Thoracic aorta (tissue), 2 donors: Measurements from ENCODE around the gene RNF17. TPM values are rescaled to one million over a fixed set of nuclear protein-coding genes. Genes with fewer than 3 reads are reported as not detected.

Experiments
- ATAC-seq: fragments of 150-250 bp; one replicate; pipeline ENCODE4 v1.8.0; 2017; ENCODE audit warnings: low read depth; ENCODE audit not compliant: insufficient number of reproducible peaks, low FRiP score
- DNase-seq: peaks from one replicate; pipeline ENCODE4 v3.0.0-alpha.2; 2020; ENCODE audit warnings: low spot score
- H3K27ac ChIP-seq, 2 donors: fragments of 200-600 bp; sonication (generic); 1 replicate in 1 of 2; 2 replicates in 1 of 2; pipeline ENCODE4 v1.5.1; 2016; ENCODE audit warnings: mild to moderate bottlenecking in 2 of 2, moderate library complexity in 2 of 2
- H3K27me3 ChIP-seq: fragments of 200-600 bp; sonication (generic); replicated peaks from 2 replicates; pipeline ENCODE4 v1.6.0; 2016; ENCODE audit warnings: mild to moderate bottlenecking; ENCODE audit not compliant: insufficient read depth
- H3K36me3 ChIP-seq: fragments of 200-600 bp; sonication (generic); one replicate; pipeline ENCODE4 v1.5.1; 2016
- H3K4me1 ChIP-seq, 2 donors: fragments of 200-600 bp; sonication (generic); 1 replicate in 1 of 2; 2 replicates in 1 of 2; pipeline versions ENCODE4 v1.5.1 to v1.6.0; 2016; ENCODE audit warnings: low read depth in 2 of 2, mild to moderate bottlenecking in 1 of 2; ENCODE audit not compliant: control insufficient read depth in 1 of 2
- H3K4me3 ChIP-seq: fragments of 200-600 bp; sonication (generic); 2 replicates; pipeline ENCODE4 v1.5.1; 2016; ENCODE audit warnings: mild to moderate bottlenecking
- H3K9me3 ChIP-seq: fragments of 200-600 bp; sonication (generic); 2 replicates; pipeline ENCODE4 v1.5.1; 2016
- total RNA-seq, 2 donors: library from RNA; depleted of rRNA; stranded (reverse); fragments of >200 nt; gene quantifications; one replicate each; pipeline versions ENCODE4 v1.1.0 to v1.2.3, GENCODE V29; 2016
- TF ChIP-seq, protein P1 (sequence below): fragments of 200-600 bp; sonication (generic); IDR thresholded peaks from one replicate; pipeline ENCODE4 v1.5.1; 2019; ENCODE audit warnings: antibody characterized with exemption

Gene RNF17
- total RNA-seq, 2 donors from 2014 or later: not detected

DNA sequence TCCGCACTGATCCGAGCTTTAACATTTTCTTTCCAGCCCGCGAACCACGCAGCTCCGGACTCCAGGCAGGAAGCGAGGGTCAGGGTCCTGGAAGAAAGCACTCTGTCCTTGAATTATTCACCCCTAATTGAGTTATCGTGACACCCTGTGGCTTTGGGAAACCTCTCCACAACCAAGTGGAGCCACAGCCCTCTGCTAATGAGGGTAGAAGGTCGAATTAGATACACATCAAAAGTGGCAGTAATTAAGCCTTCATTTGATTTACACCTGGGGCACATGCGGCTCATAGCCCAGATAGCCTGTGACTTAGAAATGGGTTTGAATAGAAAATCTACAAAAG is 15.9 kb upstream of the RNF17 start:
- no peak overlapping the region for H3K27ac ChIP-seq
- H3K9me3 ChIP-seq: no peaks in the 10 kb centered on the region
- TF ChIP-seq, protein P1, sequence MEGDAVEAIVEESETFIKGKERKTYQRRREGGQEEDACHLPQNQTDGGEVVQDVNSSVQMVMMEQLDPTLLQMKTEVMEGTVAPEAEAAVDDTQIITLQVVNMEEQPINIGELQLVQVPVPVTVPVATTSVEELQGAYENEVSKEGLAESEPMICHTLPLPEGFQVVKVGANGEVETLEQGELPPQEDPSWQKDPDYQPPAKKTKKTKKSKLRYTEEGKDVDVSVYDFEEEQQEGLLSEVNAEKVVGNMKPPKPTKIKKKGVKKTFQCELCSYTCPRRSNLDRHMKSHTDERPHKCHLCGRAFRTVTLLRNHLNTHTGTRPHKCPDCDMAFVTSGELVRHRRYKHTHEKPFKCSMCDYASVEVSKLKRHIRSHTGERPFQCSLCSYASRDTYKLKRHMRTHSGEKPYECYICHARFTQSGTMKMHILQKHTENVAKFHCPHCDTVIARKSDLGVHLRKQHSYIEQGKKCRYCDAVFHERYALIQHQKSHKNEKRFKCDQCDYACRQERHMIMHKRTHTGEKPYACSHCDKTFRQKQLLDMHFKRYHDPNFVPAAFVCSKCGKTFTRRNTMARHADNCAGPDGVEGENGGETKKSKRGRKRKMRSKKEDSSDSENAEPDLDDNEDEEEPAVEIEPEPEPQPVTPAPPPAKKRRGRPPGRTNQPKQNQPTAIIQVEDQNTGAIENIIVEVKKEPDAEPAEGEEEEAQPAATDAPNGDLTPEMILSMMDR: no peak
- peaks cover 6 to 24% of the 10 kb centered on the region in 2 donors for H3K4me1 ChIP-seq
- ATAC-seq (no peak), DNase-seq (no peak)
- no peaks in the 10 kb centered on the region for H3K36me3 ChIP-seq
- H3K4me3 ChIP-seq: peak overlapping the region; percentile 53
- no peaks in the 10 kb centered on the region for H3K27me3 ChIP-seq

DNA sequence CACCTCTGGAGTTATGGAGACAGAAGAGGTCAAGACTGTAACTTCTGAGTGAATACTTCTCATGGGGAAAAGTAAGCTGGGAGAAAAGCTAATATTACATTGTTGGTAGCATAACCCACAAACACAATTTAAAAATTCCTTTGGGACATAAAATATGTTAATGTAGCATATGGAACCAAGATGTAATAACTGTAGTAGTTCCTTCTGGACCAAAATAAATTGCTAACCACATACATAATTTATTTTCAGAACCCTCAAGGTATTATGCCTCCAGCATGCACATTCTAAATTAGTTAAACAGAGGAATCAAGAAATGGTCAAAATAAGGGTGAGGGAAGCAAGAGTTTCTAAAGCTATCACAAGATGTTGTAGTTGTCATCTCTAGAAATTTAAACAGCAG is 4.8 kb upstream of the RNF17 start:
- H3K27me3 ChIP-seq: no peaks in the 10 kb centered on the region
- ATAC-seq (no peak), DNase-seq (no peak)
- no peak overlapping the region for H3K27ac ChIP-seq
- no peaks in the 10 kb centered on the region for H3K4me1 ChIP-seq
- H3K9me3 ChIP-seq: no peaks in the 10 kb centered on the region
- TF ChIP-seq, protein P1: no peak
- no peaks in the 10 kb centered on the region for H3K36me3 ChIP-seq
- H3K4me3 ChIP-seq: no peak overlapping the region

DNA sequence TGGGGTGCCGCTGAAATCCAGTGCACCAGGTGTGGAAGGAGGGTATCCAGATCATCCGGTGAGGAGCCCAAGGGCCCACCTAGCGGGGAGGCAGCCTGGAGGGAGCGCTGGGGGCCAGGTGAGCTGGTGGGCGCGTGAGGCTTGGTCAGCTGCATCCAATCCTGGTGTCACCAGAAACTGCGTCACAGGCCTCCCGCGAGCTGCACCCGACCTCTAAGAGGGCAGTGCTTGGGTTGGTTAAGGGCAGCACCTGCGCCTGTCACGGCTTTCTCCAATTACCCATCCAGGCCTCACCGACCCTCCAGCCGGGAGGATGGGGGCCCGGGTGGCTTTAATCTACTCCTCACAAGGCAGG is 284 bp downstream of the RNF17 start:
- Histone ChIP-seq H3K27me3 (no peaks in the 10 kb centered on the region), H3K4me1 (no peaks in the 10 kb centered on the region), H3K27ac (no peak overlapping the region), H3K9me3 (no peaks in the 10 kb centered on the region), H3K36me3 (no peaks in the 10 kb centered on the region), H3K4me3 (no peak overlapping the region)
- DNase-seq (no peak), ATAC-seq (no peak)
- TF ChIP-seq, protein P1: no peak

DNA sequence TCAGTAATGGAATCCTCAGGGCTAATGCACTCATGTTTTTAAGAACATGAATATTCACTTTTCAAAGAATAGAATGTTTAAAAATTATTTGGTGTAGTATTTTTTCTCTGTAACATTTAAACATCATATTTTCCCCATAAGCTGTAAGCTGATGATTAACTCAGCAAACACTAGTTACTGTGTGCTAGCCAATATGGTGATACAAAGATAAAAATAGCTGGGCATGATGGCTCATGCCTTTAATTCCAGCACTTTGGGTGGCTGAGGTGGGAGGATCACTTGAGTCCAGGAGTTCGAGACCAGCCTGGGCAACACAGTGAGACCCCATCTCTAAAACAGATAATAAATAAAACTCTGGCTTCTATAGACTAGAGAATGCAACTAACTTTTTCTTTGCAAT is 13.2 kb downstream of the RNF17 start:
- DNase-seq (no peak), ATAC-seq (no peak)
- Histone ChIP-seq H3K36me3 (no peaks in the 10 kb centered on the region), H3K4me3 (no peak overlapping the region), H3K9me3 (no peaks in the 10 kb centered on the region), H3K27ac (no peak overlapping the region), H3K4me1 (no peaks in the 10 kb centered on the region), H3K27me3 (no peaks in the 10 kb centered on the region)
- TF ChIP-seq, protein P1: no peak

DNA sequence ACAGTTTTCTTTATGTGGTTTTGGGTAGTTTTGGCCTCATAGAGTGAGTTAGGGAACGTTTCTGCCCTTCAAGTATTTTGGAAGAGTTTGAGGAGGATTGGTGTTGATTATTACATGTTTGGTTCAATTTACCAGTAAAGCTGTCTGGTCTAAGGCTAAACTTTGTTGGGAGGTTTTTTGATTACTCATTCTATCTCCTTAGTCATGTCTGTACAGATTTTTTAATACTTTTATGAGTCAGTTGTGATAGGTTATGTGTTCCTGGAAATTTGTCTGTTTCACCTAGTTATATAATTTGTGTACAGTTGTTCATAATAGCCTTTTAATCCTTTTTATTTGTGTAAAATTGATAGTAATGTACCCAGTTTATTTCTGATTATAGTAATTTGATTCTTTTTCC is 20.4 kb downstream of the RNF17 start:
- no peak overlapping the region for H3K4me3 ChIP-seq
- ATAC-seq (no peak), DNase-seq (no peak)
- TF ChIP-seq, protein P1: no peak
- no peaks in the 10 kb centered on the region for H3K9me3 ChIP-seq
- H3K4me1 ChIP-seq: no peaks in the 10 kb centered on the region
- no peaks in the 10 kb centered on the region for H3K27me3 ChIP-seq
- H3K36me3 ChIP-seq: no peaks in the 10 kb centered on the region
- no peak overlapping the region for H3K27ac ChIP-seq
